ENCODE results near the gene CLEC20A.

CLEC20A gene

DNA sequence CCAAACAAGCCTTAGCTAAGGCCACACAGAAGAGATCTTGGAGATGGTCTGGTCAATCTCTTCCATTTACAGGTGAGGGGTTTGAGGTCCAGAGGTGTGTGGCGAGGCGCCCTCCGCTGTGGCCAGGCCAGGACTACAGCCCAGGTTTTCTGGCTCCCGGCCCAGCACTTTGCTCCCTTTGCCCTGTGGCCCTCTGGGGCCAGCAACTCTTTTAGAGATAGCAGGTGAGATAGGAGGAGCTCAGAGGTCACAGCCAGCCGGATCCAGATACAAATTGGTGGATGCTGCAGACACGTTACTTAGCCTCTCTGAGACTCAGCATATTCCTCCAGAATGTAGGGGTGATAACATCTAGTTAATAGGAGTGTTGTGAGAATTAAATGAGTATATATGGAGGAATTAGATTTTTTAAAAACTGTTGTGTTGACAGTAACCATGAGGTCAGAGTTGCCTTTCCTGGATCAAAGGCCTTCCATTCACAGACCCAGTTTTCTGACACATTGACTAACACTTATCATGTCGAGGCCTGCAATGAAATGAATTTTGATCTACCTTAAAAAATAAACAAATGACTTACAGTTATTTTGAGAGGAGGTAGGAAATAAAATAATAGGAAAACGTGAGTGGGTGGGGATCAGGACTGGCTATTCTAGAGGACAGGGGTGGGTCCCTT lies 32.7 kb upstream of the CLEC20A start:
- no peak for TF ChIP-seq ZBTB7A (IDR thresholded peaks at IDR 0.05; ENCODE audit: low read depth)

DNA sequence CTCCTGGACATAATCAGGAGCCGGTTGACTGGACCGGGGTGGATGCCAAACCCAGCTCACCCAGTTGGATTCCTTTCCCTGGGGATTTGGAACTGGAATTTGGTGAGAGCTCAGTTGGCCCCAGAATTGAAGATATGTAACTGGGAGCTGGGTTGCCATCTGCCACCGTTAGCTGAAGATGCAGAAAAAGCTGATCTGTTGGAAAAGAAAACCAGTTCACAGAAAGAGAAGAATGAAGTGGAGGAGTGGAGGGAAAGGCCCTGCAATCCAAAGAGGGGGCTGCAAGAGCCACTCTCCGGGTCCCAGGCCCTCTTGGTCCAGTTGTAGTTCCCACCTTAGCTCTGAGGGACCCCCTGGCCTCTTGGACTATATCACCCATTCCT lies 32.2 kb upstream of the CLEC20A start:
- TF ChIP-seq CREB1 (IDR thresholded peaks at IDR 0.05; ENCODE audit: low read depth), result no peak
- TF ChIP-seq USF1 (IDR thresholded peaks at IDR 0.05), result no peak
- TF ChIP-seq ZBTB7A (IDR thresholded peaks at IDR 0.05; ENCODE audit: low read depth), result no peak
- no peak for TF ChIP-seq TEAD4 (IDR thresholded peaks at IDR 0.05)
- no peak for TF ChIP-seq MAX (IDR thresholded peaks at IDR 0.05)
- TF ChIP-seq TAF1 (IDR thresholded peaks at IDR 0.05; ENCODE audit: low read depth), result no peak
- TF ChIP-seq EGR1 (IDR thresholded peaks at IDR 0.05), result no peak
- TF ChIP-seq NFIC (IDR thresholded peaks at IDR 0.05), result no peak
- no peak for TF ChIP-seq YY1 (IDR thresholded peaks at IDR 0.05; ENCODE audit: low read depth)
- no peak for TF ChIP-seq CEBPB (IDR thresholded peaks at IDR 0.05)
- TF ChIP-seq EP300 (IDR thresholded peaks at IDR 0.05; ENCODE audit: borderline replicate concordance), result no peak
- TF ChIP-seq TCF12 (IDR thresholded peaks at IDR 0.05; ENCODE audit: low read depth), result no peak
- TF ChIP-seq, protein P1, sequence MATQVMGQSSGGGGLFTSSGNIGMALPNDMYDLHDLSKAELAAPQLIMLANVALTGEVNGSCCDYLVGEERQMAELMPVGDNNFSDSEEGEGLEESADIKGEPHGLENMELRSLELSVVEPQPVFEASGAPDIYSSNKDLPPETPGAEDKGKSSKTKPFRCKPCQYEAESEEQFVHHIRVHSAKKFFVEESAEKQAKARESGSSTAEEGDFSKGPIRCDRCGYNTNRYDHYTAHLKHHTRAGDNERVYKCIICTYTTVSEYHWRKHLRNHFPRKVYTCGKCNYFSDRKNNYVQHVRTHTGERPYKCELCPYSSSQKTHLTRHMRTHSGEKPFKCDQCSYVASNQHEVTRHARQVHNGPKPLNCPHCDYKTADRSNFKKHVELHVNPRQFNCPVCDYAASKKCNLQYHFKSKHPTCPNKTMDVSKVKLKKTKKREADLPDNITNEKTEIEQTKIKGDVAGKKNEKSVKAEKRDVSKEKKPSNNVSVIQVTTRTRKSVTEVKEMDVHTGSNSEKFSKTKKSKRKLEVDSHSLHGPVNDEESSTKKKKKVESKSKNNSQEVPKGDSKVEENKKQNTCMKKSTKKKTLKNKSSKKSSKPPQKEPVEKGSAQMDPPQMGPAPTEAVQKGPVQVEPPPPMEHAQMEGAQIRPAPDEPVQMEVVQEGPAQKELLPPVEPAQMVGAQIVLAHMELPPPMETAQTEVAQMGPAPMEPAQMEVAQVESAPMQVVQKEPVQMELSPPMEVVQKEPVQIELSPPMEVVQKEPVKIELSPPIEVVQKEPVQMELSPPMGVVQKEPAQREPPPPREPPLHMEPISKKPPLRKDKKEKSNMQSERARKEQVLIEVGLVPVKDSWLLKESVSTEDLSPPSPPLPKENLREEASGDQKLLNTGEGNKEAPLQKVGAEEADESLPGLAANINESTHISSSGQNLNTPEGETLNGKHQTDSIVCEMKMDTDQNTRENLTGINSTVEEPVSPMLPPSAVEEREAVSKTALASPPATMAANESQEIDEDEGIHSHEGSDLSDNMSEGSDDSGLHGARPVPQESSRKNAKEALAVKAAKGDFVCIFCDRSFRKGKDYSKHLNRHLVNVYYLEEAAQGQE (IDR thresholded peaks at IDR 0.05; ENCODE audit: low read depth), result no peak
- TF ChIP-seq FOXM1 (IDR thresholded peaks at IDR 0.05; ENCODE audit: borderline replicate concordance, low read depth), result no peak

DNA sequence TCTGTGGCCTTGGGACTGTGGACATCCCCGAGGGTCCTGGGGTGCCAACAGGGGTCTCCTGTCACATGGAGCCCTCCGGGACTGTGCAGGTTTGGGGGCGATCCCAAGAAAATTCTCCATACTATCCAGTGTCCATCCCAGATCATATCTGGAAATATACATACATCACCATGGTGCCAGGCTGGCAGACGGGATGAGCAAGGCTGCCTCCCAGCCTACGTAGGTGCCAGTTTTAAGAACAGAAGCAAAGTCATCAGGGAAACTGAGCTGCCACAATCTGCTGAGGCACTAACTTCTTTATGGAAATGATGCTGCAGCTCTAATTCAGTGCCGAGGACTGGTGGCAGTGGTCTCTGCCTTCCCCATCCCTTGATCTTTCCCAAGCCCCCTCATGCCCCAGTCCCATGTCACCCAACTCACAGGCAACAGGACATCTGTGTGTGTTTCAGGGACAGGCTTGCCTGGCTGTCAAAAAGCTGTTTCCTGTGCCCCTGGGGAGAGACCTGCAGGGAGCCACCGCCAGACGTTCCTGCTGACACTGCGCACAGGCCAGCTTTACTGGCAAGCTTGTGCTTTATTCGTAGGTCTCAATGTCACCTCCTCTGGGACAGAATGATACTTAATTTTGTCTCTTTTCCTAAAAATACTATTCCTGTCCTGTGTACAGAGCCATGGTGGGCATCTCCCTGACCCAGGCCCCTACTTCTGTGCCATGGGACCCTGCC lies 31.6 kb upstream of the CLEC20A start:
- TF ChIP-seq TAF1 (IDR thresholded peaks at IDR 0.05; ENCODE audit: low read depth) (no peak), ZBTB7A (IDR thresholded peaks at IDR 0.05; ENCODE audit: low read depth) (no peak), TEAD4 (IDR thresholded peaks at IDR 0.05) (no peak), FOXM1 (IDR thresholded peaks at IDR 0.05; ENCODE audit: borderline replicate concordance, low read depth) (no peak), MAX (IDR thresholded peaks at IDR 0.05) (no peak), YY1 (IDR thresholded peaks at IDR 0.05; ENCODE audit: low read depth) (no peak), TCF12 (IDR thresholded peaks at IDR 0.05; ENCODE audit: low read depth) (no peak)
- TF ChIP-seq, protein P1 (IDR thresholded peaks at IDR 0.05; ENCODE audit: low read depth), result no peak

- TF ChIP-seq EGR1 (IDR thresholded peaks at IDR 0.05) (no peak), USF1 (IDR thresholded peaks at IDR 0.05) (no peak), CREB1 (IDR thresholded peaks at IDR 0.05; ENCODE audit: low read depth) (no peak), TAF1 (IDR thresholded peaks at IDR 0.05; ENCODE audit: low read depth) (no peak), ZBTB7A (IDR thresholded peaks at IDR 0.05; ENCODE audit: low read depth) (no peak), CEBPB (IDR thresholded peaks at IDR 0.05) (no peak), EP300 (IDR thresholded peaks at IDR 0.05; ENCODE audit: borderline replicate concordance) (no peak), TEAD4 (IDR thresholded peaks at IDR 0.05) (no peak), MAX (IDR thresholded peaks at IDR 0.05) (no peak)
- TF ChIP-seq, protein P1 (IDR thresholded peaks at IDR 0.05; ENCODE audit: low read depth), result no peak
These were observed 30.4 kb upstream of the CLEC20A start for GRCh38 chr1:178527117-178527516.
